ENCODE measurements around the gene IQCF2. TPM values are rescaled to one million over a fixed set of nuclear protein-coding genes. Genes with fewer than 3 reads are reported as not detected.

The IQCF2 gene
- not detected in 3 replicates for total RNA-seq

DNA sequence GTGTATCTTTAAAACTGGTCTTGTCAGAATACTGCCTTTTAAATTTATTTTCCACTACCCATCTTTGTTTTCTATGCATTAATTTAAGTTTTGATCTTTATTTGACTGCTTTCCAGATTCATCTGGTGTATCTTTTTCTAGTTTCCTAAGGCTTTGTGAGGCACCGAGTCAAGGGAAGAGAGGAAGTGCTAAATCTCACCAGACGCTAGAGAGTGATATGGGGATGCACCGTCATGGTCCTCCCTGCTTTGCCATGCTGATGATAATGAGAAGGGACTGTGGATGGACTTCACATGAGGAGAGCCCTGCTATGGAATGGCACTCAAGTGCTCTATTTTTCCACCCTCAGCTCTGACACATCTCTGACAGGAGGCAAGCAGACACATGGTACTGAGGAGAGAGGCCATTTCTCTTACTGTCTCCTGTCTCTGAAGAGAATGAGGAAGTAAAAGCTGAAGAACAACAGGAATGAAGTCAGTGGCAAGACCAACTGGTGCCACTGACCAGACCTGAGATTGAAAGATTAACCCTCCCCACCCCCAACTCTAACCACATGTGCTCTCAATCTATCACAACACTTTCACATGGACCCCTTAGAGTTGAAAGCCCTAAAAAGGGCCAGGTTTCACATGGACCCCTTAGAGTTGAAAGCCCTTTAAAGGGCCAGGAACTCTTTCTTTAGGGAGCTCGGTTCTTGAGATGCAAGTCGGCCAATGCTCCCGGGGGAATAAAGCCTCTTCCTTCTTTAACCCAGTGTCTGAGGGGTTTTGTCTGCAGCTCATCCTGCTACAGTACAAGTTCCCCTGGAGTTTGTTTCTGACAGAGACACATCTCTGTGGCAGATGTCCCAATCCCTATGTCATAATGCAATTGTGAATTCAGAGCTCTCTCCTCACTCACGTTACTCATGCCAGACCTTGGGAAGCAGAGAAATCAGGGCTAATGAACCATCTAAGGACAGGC lies at the start of gene IQCF2:
Gene IQCF2 (plus strand): TSS at position 913 of the 963 bp plus-strand sequence. CDS start 52 bp downstream, outside the sequence.
- Mint-ChIP-seq H3K27ac (no peak within 1 kb of the TSS), H3K4me1 (no peaks in the 10 kb centered on the region), H3K36me3 (peaks cover 5% of the 10 kb centered on the region), H3K4me3 (no peak within 1 kb of the TSS), H3K27me3 (ENCODE audit: low read depth) (peaks cover 2% of the 10 kb centered on the region), H3K9me3 (peaks cover 16% of the 10 kb centered on the region)
- DNase-seq (ENCODE audit: low spot score in 2 of 2, unreplicated experiment in 2 of 2), result no peak
- TF ChIP-seq, protein P1, sequence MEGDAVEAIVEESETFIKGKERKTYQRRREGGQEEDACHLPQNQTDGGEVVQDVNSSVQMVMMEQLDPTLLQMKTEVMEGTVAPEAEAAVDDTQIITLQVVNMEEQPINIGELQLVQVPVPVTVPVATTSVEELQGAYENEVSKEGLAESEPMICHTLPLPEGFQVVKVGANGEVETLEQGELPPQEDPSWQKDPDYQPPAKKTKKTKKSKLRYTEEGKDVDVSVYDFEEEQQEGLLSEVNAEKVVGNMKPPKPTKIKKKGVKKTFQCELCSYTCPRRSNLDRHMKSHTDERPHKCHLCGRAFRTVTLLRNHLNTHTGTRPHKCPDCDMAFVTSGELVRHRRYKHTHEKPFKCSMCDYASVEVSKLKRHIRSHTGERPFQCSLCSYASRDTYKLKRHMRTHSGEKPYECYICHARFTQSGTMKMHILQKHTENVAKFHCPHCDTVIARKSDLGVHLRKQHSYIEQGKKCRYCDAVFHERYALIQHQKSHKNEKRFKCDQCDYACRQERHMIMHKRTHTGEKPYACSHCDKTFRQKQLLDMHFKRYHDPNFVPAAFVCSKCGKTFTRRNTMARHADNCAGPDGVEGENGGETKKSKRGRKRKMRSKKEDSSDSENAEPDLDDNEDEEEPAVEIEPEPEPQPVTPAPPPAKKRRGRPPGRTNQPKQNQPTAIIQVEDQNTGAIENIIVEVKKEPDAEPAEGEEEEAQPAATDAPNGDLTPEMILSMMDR (IDR thresholded peaks at IDR 0.05; ENCODE audit: unreplicated experiment), result no peak

DNA sequence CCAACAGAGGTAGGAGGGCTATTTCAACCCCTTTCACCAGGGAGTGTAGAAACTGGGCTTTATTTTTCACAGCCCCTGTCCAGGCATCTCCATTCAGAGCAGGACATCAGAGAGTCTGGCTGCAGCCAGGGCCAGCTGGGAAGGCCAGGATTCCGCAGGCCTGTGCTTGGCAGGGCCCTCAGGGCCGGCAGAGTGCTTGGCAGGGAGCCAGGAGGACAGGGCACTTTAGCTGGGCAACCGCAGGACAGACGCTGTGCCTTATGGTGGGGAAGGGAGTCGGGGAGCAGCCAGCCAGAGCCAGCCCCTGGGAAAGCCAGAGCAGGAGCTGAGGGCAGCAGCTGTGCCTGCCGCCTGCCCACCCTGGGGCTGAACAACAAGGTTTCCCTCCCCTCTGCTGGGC lies 47.9 kb upstream of the IQCF2 start:
- no peak for DNase-seq (ENCODE audit: low spot score in 2 of 2, unreplicated experiment in 2 of 2)
- Mint-ChIP-seq H3K27ac (no peak overlapping the region), H3K9me3 (peaks cover 4% of the 10 kb centered on the region), H3K36me3 (no peaks in the 10 kb centered on the region), H3K4me3 (no peak overlapping the region), H3K4me1 (no peaks in the 10 kb centered on the region), H3K27me3 (ENCODE audit: low read depth) (peaks cover 31% of the 10 kb centered on the region)
- TF ChIP-seq, protein P1 (IDR thresholded peaks at IDR 0.05; ENCODE audit: unreplicated experiment), result no peak

DNA sequence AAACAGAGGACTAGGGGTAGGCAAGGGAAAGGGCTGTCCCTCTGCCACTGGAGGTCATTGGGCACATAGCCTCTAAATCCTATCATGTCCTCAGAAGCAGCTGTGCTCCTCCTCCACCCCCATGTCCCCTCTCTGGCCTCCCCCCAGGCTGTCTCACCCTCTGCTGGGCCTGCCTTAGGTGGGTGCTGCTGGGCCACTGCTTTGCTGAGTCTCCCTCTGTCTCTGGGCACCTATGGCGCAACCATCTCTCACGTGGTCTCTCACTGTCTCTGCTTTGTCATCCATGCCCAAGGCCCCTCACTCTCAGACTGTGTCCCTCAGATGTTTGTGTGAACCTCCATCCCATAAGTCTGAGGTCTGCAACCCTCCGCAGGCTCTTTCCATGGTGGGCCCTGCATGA lies 47.4 kb upstream of the IQCF2 start:
- TF ChIP-seq, protein P1 (IDR thresholded peaks at IDR 0.05; ENCODE audit: unreplicated experiment), result no peak
- Mint-ChIP-seq H3K27me3 (ENCODE audit: low read depth) (peaks cover 33% of the 10 kb centered on the region), H3K4me3 (no peak overlapping the region), H3K27ac (no peak overlapping the region), H3K9me3 (no peaks in the 10 kb centered on the region), H3K36me3 (no peaks in the 10 kb centered on the region), H3K4me1 (no peaks in the 10 kb centered on the region)
- no peak for DNase-seq (ENCODE audit: low spot score in 2 of 2, unreplicated experiment in 2 of 2)

DNA sequence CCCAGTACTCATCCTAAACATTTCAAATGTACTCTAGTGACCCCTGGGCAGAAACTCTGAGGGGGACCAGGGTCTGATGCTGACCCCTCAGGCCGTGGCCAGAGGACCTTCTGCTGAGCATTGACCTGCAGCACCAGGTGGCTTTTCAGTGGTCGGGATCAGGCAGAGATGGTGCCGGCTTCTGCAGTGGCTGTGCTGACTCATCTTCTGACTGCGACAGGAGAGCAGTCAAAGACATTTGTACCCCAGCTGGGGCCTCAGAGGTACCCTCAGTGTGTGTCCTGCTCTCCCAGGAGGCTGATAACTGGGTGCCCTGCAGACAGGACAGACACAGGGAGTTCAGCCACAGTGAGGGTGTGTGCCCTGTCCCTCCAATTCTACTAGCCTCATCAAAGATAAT lies 45.8 kb upstream of the IQCF2 start:
- H3K4me1 Mint-ChIP-seq, result no peaks in the 10 kb centered on the region
- H3K9me3 Mint-ChIP-seq, result no peaks in the 10 kb centered on the region
- TF ChIP-seq, protein P1 (IDR thresholded peaks at IDR 0.05; ENCODE audit: unreplicated experiment), result no peak
- H3K36me3 Mint-ChIP-seq, result no peaks in the 10 kb centered on the region
- peaks cover 38% of the 10 kb centered on the region for H3K27me3 Mint-ChIP-seq (ENCODE audit: low read depth)
- H3K4me3 Mint-ChIP-seq, result no peak overlapping the region
- H3K27ac Mint-ChIP-seq, result no peak overlapping the region
- no peak for DNase-seq (ENCODE audit: low spot score in 2 of 2, unreplicated experiment in 2 of 2)

DNA sequence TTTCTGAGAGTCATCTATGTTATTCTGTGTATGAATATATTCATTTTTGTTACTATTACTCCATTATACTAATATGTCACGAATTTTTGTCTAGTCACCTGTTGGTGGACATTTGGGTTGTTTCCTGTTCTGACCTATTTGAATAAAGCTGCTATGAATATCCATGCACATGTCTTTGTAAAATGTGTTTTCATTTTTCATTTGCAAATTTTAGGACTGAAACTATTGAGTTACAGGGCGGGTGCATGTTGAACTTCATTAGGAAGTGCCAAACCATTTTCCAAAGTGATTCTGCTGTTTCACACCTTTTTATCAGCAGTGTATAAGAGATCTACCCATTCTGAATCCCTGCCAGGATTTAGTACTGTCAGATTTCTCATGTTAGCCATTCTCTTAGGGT lies 44.7 kb upstream of the IQCF2 start:
- H3K36me3 Mint-ChIP-seq, result no peaks in the 10 kb centered on the region

More for the DNA sequence above, 44.7 kb upstream of the IQCF2 start:
- Mint-ChIP-seq H3K27ac (no peak overlapping the region), H3K4me1 (no peaks in the 10 kb centered on the region), H3K9me3 (peaks cover 2% of the 10 kb centered on the region), H3K27me3 (ENCODE audit: low read depth) (peaks cover 34% of the 10 kb centered on the region), H3K4me3 (no peak overlapping the region)
- TF ChIP-seq, protein P1 (IDR thresholded peaks at IDR 0.05; ENCODE audit: unreplicated experiment), result no peak
- DNase-seq (ENCODE audit: low spot score in 2 of 2, unreplicated experiment in 2 of 2), result no peak

All from mesothelial cell of epicardium (in vitro differentiated cells).